ENCODE measurements around the gene SELENOP.
"Not testable (repeated sequence)": the region's sequence is repeated elsewhere in the genome, so short reads cannot be mapped to it uniquely, and the experiment has no call there.

SELENOP gene

DNA sequence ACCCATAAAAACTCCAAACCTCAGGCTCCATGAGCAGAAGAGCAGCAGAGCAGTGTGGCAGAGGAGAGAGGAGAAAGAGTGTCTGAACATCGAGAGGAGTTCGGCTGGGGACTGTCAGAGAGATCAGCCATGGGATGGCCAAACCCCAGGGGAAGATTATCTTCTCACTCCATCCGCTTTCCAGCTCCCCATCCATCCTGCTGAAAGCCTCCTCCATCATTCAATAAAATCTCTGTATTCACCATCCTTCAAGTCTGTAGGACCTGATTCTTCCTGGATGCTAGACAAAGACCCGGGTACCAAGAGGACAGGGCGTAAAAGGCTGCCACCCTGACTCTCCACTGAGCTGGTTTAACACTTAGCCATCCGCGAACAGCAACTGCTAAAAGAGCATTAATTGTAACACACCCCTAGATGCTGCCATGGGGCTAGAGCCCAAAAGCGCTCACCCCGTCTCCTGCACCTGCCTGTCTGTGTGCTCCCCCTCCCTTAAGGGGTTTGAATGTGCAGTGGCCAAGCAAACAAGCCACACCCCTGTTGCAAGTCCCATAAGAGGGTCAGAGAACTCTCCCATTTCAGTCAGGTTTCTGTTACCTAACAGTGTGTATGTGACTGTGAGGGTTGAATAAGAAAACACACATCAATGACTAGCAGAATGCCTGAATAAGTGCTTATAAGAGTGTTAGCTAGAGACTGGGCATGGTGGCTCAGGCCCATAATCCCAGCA is 13.9 kb upstream of the SELENOP start:
- ATAC-seq = no peak

DNA sequence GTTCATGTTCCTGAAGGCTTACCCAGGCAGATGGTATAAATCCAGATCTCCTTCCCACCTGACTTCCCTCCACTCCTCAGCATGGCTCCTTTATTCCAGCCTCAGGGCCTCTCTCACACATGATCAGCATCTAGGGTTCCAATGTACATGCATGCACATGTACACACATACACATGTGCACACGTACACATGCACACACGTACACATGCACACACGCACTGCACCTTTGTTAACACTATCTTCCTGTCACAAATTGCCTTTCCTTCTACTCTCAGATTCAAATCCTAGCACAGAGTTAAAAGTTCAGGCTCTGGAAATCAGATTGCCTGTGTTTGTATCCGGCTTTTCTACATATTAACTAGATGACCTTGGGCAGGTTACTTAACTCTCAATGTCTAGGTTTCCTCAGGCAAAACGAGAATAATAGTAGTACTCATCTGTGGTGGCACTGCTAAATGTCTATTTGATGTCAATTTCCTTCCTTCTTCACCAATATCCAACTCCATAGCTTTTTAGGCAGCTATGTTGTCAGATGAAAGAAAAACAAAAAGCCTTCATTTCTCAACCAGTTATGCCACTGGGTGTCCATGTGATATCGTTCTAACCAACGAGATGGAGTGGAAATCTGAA is 12.8 kb upstream of the SELENOP start:
- ATAC-seq = no peak

GRCh38 chr5:42822548-42822947 is 10.9 kb upstream of the SELENOP start:
- ATAC-seq = no peak

GRCh38 chr5:42819745-42820144 is 8.1 kb upstream of the SELENOP start:
- no peak for ATAC-seq

- ATAC-seq = not testable (repeated sequence)
Observed at GRCh38 chr5:42816546-42816945, 4.9 kb upstream of the SELENOP start.

DNA sequence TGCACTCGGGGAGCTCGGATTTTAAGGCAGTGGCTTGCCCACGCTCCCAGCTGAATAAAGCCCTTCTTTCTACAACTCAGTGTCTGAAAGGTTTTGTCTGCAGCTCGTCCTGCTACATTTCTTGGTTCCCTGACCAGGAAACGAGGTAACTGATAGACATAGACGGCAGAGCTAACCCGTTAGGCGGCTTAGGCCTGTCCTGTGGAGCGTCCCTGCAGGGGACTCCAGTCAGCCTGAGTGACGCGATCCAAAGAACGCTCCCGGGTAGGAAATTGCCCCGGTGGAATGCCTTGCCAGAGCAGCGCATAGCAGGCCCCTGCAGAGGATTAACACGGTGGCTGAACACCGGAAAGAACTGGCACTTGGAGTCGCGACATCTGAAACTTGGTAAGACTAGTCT is 1.8 kb upstream of the SELENOP start:
- ATAC-seq = no peak

- no peak for ATAC-seq
Observed at GRCh38 chr5:42812620-42813019, 928 bp upstream of the SELENOP start.

- no peak for ATAC-seq
Observed at GRCh38 chr5:42810834-42811590, 680 bp downstream of the SELENOP start.

DNA sequence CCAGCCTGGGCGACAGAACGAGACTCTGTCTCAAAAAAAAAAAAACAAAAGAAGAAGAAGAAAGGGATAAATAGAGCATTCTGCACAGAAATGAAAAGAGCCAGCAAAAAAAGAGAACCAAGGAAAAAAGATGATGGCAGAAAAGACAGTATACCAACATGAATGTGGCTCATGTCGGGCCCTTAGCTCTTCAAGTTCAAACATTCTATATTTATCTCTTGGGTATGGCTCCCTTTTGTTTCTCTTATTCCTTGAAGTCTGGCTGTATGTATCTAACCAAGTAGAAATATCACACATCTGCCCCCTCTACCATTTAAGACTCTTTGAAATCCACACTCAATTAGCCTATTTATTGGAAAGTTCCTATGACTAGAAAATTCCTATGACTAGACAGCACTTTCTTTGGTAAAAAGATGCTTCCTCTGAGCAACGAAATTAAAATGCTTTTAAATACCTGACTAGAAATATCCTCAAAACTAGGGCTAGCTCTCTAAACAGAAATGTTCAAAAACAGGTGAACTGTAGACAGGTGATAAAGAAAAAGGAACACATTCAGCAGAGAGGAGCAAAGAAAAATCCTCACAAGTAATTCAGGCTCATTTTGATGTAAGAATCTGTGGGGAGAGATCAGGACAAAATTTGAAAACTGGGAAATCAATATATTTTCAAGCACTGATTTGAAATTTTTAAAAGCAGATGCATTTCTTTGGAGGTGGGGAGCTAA is 2.6 kb downstream of the SELENOP start:
- ATAC-seq = no peak

DNA sequence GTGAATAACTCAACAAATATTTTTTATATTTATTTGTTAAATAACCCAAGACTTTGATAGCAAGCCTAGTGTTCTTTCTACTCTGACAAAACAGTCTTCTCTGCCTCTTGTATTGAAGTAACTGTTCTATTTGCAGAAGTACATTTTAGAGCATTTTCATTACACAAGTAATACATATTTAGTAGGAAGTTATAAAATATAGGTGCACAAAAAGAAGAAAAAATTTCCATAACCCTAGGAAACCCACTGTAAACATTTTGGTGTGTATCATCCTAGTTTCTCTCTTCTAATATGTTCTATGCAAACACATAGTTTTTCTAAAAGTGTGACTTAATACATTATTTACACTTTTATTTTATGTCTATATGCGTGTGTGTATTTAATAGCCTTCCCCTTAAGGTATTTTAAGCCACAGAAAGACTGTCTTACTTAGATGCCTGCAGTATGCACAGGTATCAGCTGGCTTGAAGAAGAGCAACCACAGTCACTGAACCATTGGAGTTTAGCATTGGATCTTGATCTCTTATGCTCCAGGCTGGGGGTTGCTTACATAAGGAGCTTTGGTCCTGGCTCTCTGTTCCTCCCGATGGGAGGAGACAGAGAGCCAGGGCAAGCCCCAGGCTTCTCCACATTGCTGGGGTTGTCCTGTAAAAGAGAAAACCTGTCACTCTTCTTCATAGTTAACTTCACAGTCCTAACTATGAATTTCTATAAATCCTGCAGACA is 3.8 kb downstream of the SELENOP start:
- no peak for ATAC-seq

GRCh38 chr5:42806701-42807262 is 4.9 kb downstream of the SELENOP start:
- ATAC-seq = no peak

- no peak for ATAC-seq
Observed at GRCh38 chr5:42806004-42806700, 5.5 kb downstream of the SELENOP start.

GRCh38 chr5:42804717-42805339 is 6.9 kb downstream of the SELENOP start:
- ATAC-seq = no peak

DNA sequence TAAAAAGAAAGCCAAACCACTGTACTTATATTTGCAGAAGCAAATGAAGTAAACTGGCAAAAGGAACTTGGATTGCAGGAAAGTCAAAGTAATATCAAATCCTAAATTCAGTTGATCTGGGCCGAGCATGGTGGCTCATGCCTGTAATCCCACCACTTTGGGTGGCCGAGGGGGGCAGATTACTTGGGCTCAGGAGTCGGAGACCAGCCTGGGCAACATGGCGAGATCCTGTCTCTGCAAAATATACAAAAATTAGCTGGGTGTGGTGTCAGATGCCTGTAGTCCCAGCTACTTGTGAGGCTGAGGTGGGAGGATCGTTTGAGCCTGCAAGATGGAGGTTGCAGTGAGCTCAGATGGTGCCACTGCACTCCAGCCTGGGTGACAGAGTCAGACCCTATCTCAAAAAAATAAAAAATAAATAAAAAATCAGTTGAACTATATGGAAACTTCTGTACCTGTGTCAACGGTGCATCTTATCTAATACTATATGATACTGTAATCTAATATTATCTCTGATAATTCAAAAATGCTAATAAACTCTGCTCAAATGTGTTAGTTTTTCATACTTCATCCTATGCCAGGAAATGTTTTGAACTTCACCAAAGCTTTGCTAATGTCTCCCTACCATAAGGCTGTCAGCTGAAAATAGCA is 10.1 kb downstream of the SELENOP start:
- no peak for ATAC-seq

DNA sequence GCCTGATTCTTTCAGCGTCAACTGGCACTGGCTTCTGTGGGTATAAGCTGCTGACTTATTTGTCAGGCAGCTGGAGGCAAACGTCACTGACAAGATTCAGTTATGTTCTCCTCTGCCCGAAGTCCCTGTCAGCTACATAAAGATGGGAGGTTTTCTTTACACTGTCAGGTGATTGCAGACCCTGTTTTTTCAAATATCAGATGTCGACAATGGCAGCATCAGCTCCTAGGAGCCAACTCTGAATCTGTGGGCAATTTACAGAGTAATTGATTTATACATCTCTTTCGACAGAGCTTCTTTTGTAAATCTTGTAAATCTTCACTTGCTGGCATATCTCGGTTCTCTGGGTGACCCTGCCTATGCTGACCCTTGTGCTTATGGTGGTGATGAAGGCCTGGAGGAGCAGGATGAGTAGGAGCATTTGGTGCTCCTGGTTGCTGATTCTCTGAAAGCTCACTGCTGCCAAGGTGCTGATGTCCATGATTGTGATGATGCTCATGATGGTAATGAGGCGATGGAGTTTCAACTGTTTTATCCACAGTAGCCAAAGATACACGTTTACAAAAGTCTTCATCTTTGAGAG is 10.9 kb downstream of the SELENOP start:
- no peak for ATAC-seq

GRCh38 chr5:42799668-42800114 is 12.0 kb downstream of the SELENOP start:
- no peak for ATAC-seq

DNA sequence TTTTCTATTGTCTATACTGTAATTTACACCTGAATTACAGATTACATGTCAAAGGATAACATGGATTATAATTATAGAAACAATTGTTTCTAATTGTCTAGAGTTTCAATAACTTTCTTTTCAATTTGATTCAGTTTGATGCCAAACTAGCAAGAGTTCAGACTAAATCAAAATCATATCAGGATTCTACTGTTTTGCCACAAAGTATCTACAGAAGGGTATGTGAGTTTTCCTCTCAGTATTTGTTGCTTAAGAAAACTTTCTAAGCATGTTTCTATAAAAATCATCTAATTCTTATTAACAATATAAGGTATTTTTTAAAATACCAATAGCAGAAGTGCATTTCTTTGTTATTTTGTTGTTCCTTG is 12.5 kb downstream of the SELENOP start:
- ATAC-seq = no peak

DNA sequence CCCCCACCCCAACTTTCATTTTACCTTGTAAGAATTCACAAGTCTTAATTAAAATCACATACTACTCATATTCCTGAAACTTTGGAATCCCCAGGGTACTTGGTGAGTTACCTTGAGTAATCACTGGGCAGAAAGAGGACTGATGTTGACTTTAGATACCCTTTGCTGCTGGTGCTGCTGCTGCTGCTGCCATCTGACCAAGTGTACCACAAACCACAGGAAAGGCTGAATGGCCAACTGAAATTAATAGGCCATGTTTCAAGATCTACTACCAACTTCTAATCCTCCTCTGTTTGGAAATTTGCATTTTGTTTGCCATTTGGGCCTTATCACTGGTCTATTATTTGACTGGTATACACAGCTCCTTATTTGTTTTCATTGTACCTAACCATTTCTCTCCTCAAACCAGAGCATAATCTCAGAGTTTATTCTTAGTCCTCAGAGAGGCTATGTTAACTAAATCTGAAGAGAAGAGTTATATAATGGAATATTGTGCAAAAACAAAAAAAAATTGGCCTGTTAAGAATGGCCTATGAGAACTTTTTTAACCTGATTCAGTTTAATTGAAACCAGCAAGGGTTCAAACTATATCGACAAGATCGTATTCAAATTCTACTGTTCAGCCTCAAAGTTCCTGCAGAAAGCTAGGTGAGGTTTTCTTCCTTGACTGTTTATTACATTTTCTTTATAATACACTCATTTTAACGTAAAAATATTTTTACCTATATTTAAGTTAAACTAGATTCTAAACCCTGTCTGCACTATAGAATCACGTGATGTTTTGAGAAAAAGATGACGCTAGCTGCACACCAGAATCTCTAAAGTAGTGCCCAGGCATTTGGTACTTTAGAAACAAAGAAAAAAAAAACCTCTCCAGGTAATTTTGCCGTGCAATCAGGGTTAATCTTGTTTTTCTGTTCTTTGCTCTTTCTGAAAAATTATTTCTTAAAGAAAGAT is 13.1 kb downstream of the SELENOP start:
- no peak for ATAC-seq

DNA sequence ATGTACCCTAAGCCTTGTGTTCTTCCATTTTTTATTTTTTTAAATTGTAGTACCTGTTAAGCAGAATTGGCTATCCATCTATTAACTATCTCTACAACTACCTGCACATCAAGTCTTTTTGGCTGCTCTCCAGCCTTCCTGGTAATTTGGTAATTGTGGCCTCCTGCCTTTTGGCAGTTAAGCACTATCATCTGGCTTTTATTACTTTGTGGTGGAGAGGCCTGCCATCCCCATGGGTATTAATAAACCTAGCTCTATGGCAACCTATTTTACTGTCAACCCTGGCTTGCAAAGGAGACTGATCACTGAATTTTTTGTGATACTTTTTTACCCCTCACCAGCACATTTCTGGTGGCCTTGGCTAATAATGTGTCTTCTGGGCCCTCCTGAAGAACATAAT is 20.5 kb downstream of the SELENOP start:
- ATAC-seq = no peak
